ENCODE results near the gene ZNF366.

Gene ZNF366

DNA sequence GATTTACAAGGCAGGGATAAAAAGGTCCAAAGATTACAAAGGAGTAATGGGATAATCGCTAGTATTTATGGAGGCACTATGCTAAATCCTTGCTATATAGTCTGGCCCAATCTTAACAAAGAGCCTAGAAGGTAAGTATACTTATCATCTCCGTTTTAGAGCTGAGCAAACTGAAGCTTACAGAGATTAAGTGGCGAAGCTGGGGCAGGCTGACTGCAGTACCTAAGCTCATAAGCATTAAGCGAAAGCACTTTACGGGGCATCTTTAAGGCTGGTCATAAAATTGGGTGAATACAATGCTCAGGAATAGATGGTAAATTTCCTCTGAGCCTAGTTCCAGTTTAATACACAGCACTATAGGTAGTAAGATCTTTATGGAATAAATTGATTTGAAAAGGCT is 30.0 kb upstream of the ZNF366 start:
- Histone ChIP-seq H3K4me3 (ENCODE audit: low read depth, low read length) (no peak overlapping the region), H3K9me3 (ENCODE audit: control insufficient read depth, insufficient read depth, low read depth, low read length) (no peaks in the 10 kb centered on the region), H3K4me1 (ENCODE audit: control insufficient read depth, insufficient read depth, low read length) (no peaks in the 10 kb centered on the region), H3K36me3 (ENCODE audit: control insufficient read depth in 2 of 2, insufficient read depth in 1 of 2, low read length in 2 of 2) (no peaks in the 10 kb centered on the region), H3K27ac (ENCODE audit: extremely low read depth, low read depth, low read length) (no peak overlapping the region)
- TF ChIP-seq ZNF501 (tag by site-specific recombination; IDR thresholded peaks at IDR 0.05) = no peak
- TF ChIP-seq, protein P1, sequence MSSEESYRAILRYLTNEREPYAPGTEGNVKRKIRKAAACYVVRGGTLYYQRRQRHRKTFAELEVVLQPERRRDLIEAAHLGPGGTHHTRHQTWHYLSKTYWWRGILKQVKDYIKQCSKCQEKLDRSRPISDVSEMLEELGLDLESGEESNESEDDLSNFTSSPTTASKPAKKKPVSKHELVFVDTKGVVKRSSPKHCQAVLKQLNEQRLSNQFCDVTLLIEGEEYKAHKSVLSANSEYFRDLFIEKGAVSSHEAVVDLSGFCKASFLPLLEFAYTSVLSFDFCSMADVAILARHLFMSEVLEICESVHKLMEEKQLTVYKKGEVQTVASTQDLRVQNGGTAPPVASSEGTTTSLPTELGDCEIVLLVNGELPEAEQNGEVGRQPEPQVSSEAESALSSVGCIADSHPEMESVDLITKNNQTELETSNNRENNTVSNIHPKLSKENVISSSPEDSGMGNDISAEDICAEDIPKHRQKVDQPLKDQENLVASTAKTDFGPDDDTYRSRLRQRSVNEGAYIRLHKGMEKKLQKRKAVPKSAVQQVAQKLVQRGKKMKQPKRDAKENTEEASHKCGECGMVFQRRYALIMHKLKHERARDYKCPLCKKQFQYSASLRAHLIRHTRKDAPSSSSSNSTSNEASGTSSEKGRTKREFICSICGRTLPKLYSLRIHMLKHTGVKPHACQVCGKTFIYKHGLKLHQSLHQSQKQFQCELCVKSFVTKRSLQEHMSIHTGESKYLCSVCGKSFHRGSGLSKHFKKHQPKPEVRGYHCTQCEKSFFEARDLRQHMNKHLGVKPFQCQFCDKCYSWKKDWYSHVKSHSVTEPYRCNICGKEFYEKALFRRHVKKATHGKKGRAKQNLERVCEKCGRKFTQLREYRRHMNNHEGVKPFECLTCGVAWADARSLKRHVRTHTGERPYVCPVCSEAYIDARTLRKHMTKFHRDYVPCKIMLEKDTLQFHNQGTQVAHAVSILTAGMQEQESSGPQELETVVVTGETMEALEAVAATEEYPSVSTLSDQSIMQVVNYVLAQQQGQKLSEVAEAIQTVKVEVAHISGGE (tag by site-specific recombination; conservative IDR thresholded peaks at IDR 0.05; ENCODE audit: low read depth) = no peak
- TF ChIP-seq TCF7L2 (IDR thresholded peaks at IDR 0.05; ENCODE audit: borderline replicate concordance, low read depth, low read length) = no peak
- TF ChIP-seq ZNF473 (tag by site-specific recombination; IDR thresholded peaks at IDR 0.05) = no peak
- TF ChIP-seq MYNN (tag by site-specific recombination; IDR thresholded peaks at IDR 0.05; ENCODE audit: borderline replicate concordance) = no peak
- TF ChIP-seq ZNF701 (tag by site-specific recombination; IDR thresholded peaks at IDR 0.05) = no peak
- no peak for TF ChIP-seq ZBTB6 (tag by site-specific recombination; IDR thresholded peaks at IDR 0.05)
- no peak for TF ChIP-seq ZNF266 (tag by site-specific recombination; IDR thresholded peaks at IDR 0.05; ENCODE audit: low read depth)
- TF ChIP-seq ZNF335 (tag by site-specific recombination; conservative IDR thresholded peaks at IDR 0.05) = no peak
- no peak for TF ChIP-seq REST (tag by site-specific recombination; IDR thresholded peaks at IDR 0.05)
- no peak for TF ChIP-seq GFI1B (tag by site-specific recombination; IDR thresholded peaks at IDR 0.05)
- no peak for TF ChIP-seq ZNF423 (tag by site-specific recombination; IDR thresholded peaks at IDR 0.05)
- TF ChIP-seq ZNF777 (tag by site-specific recombination; IDR thresholded peaks at IDR 0.05; ENCODE audit: borderline replicate concordance) = no peak
- no peak for TF ChIP-seq ZNF155 (tag by site-specific recombination; IDR thresholded peaks at IDR 0.05)
- ChIA-PET CTCF (interaction anchor here (0.6 to 1.1 kb wide), 2 partner anchors 13 to 107 kb away, joined by 3 to 5 read pairs; no protein-coding TSS in a partner anchor), POLR2A (no interaction called here)

- peak; percentile 42; the same call in 1 of the 2 replicates for TF ChIP-seq ZFHX2 (tag by site-specific recombination; conservative IDR thresholded peaks at IDR 0.05)
- TF ChIP-seq ZNF707 (tag by site-specific recombination; IDR thresholded peaks at IDR 0.05) = no peak
- 0 out of 2 replicates have a peak, but pooled peaks have one; percentile 49 for TF ChIP-seq ZNF596 (tag by site-specific recombination; IDR thresholded peaks at IDR 0.05)
- ChIA-PET POLR2A (no interaction called here), CTCF (interaction anchor here (0.6 kb wide), 2 partner anchors 239 to 251 kb away, joined by 3 to 4 read pairs; no protein-coding TSS in a partner anchor)
- H3K4me3 ChIP-seq (ENCODE audit: low read depth, low read length) = no peak overlapping the region
- H3K36me3 ChIP-seq (ENCODE audit: control insufficient read depth in 2 of 2, insufficient read depth in 1 of 2, low read length in 2 of 2) = no peaks in the 10 kb centered on the region
- no peaks in the 10 kb centered on the region for H3K9me3 ChIP-seq (ENCODE audit: control insufficient read depth, insufficient read depth, low read depth, low read length)
- H3K27ac ChIP-seq (ENCODE audit: extremely low read depth, low read depth, low read length) = no peak overlapping the region
- H3K4me1 ChIP-seq (ENCODE audit: control insufficient read depth, insufficient read depth, low read length) = no peaks in the 10 kb centered on the region
Measured at GRCh38 chr5:72531496-72532190, 24.4 kb upstream of the ZNF366 start.
